ENCODE data around the gene TBL3.

The TBL3 gene

DNA sequence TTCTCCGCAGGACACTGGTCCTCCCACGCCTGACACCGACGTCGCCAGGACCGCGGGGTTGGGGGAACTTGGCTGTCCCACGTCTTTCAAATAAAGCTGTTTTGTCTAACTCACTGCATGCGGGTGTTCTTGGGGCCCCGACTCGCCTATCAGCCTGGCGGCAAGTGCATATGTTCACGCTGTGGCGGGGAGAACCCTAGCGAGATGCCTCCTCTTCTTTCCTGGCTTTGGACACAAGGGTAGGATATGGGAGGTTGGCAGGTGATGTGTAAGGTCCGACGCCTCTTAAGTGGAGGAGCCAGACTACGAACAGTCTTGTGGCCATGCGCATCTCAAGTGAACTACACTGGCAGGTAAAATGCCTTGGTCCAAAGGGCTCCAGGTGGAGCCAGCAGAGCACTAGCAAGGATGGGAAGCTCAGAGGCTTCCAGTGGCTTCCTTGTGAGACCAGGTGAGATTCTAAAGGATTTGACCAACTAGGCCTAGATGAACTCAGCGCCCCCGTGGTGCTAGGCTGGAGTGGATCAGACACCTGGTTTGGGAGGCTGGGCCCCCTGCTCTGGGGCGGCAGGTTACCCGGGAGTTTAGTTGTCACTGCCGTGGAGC is 6.4 kb upstream of the TBL3 start:
- DNase-seq, result no peak

DNA sequence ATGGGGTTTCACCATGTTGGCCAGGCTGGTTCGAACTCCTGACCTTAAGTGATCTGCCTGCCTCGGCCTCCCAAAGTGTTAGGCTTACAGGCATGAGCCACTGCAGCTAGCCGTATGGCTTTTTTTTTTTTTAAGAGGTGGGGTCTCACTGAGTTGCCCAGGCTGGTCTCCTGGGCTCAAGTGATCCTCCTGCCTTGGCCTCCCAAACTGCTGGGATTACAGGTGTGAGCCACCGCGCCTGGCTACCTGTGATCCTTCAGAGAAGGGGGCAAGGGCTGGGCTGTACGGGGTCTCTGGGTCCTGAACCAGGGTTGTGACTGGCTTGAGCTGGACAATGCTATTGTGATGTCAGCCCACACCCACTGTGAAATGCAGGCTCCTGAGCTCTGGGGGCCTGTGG is 5.4 kb upstream of the TBL3 start, which contains the start of gene RNF151:
TSS of gene RNF151 (plus strand) at position 397 of the 400 bp plus-strand sequence. CDS start 26 bp downstream, outside the sequence.
- no peak for DNase-seq

DNA sequence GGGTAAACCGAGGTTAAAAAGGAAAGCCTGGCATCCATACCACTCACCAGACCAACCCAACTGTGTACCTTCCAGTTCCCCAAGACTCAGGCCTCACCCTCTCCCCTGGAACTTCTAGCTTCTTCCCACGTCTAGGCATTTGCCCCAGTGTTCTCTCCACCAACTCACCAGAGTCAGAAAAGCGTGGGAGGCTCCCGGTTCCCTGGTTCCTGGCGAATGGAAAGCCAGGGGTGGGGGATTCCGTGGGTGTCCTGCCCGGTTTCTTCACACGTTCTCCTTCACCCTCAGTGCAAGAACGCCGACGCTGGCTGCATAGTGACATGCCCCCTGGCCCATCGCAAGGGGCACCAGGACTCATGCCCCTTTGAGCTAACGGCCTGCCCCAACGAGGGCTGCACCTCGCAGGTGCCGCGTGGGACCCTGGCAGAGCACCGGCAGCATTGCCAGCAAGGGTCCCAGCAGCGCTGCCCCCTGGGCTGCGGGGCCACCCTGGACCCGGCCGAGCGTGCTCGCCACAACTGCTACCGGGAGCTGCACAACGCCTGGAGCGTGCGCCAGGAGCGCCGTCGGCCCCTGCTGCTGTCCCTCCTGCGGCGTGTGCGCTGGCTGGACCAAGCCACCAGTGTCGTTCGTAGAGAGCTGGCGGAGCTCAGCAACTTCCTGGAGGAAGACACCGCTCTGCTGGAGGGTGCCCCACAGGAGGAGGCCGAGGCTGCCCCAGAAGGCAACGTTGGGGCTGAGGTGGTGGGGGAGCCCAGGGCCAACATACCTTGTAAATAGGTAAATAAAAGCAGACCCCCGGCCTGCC is 3.5 kb upstream of the TBL3 start:
- no peak for DNase-seq

DNA sequence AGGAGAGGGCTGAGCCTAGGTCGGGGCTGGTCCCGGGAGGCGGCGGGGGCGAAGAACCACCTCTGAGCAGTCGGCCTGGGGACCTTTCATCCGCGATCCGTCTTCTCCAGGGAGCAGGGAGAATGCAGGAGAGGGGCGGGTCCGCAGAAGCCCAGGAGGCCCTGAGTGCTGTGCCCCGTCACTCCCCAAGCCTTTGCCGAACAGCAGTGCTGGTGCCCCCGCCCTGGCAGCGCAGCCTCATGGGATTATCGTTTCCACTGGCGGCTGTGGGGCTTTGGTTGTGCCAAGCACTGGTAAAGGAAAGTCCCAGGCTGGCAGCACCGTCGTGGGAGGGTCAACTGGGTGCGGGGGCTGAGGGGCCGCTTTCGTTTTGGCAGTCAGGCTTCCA is 631 bp downstream of the TBL3 start:
- DNase-seq, result no peak

DNA sequence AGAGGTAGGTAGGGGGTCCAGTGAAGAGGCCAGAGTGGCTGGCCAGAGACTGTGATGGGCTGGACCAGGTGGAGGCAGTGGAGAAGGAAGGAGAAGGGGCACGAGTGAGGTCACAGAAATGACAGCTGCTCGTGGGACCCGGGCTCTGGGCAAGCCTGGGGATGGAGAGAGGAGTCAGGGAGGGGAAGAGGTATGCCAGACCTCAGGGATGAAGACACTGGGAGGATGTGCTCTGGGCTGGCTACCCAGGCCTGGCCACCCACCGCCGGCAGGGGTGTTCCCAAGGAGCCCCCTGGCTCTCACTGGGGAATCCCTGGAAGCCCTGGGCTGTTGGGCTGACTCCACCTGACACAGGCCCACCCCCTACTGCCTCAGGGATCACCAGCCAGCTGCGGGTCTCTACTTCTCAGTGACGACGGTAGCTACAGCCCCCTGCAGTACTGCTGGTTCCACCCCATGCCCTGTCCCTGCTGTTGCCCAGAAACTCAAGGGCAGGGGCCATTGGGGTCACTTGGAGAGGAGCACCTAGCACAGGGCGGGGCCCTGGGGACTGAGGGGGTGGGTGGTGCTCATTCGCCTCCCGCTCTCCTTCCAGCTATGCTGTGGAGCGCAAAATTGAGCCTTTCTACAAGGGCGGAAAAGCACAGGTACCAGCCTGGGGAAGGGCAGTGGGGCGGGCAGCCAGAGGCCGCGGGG is 1.8 kb downstream of the TBL3 start:
- DNase-seq, result no peak

DNA sequence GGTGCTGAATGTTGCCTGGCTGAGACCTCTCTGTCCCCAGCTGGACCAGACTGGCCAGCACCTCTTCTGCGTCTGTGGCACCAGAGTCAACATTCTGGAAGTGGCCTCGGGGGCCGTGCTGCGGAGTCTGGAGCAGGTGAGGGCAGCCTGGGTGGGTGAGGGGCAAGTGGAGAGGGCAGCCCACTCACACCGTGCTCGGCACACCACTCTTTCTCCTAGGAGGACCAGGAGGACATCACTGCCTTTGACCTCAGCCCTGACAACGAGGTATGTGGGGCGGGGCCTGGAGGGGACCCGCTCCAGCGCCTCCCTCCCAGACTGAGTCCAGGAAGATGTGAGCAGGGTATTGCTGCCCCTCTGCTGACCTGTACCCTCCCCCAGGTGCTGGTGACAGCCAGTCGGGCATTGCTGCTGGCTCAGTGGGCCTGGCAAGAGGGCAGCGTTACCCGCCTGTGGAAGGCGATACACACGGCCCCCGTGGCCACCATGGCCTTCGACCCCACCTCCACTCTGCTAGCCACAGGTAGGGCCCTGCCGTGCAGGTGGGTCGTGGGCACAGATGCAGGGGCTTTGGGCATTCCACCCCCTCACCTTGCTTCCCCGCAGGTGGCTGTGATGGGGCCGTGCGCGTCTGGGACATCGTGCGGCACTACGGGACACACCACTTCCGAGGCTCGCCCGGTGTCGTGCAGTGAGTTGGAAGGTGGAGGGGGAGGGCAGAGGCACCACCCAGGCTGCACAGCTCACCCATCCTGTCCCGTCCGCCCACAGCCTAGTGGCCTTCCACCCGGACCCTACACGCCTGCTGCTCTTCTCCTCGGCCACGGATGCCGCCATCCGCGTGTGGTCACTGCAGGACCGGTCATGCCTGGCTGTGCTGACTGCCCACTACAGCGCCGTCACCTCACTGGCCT is 2.6 kb downstream of the TBL3 start:
- DNase-seq, result no peak

DNA sequence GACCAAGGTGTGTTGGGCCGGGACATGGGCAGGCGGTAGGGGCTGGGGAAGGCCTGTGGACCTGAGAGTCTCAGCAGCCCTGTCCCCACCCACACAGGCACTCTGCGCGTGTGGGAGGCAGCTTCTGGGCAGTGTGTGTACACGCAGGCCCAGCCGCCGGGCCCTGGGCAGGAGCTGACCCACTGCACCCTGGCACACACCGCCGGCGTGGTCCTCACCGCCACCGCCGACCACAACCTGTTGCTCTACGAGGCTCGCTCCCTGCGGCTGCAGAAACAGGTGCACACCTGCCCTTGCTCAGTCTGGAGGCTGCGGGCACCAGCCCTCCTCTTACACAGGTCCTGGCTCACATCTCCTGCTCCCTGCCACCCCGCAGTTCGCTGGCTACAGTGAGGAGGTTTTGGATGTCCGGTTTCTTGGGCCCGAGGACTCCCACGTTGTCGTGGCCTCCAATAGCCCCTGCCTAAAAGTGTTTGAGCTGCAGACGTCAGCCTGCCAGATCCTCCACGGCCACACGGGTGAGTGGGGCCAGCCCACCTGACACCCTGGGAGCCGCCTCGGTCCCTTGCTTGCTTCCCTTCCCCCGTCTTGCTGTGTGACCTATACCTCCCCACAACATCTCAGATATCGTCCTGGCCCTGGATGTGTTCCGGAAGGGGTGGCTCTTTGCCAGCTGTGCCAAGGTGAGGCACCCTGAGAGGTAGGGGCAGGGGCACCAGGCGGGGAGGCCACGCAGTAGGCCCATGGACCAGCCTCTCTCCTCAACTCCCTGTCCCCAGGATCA is 3.8 kb downstream of the TBL3 start:
- no peak for DNase-seq

DNA sequence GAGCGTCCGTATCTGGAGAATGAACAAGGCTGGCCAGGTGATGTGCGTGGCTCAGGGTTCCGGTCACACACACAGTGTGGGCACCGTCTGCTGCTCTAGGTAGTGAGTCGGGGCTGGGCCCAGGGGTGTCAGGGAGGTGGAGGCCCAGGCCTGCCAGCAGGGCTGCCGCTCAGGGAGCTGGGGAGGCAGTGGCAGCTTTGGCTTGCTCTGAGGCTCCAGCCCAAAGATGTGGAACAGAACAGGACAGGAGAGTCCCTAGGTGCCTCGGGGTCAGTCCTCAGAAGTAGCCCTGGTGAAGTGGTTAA is 4.3 kb downstream of the TBL3 start:
- DNase-seq, result no peak

DNA sequence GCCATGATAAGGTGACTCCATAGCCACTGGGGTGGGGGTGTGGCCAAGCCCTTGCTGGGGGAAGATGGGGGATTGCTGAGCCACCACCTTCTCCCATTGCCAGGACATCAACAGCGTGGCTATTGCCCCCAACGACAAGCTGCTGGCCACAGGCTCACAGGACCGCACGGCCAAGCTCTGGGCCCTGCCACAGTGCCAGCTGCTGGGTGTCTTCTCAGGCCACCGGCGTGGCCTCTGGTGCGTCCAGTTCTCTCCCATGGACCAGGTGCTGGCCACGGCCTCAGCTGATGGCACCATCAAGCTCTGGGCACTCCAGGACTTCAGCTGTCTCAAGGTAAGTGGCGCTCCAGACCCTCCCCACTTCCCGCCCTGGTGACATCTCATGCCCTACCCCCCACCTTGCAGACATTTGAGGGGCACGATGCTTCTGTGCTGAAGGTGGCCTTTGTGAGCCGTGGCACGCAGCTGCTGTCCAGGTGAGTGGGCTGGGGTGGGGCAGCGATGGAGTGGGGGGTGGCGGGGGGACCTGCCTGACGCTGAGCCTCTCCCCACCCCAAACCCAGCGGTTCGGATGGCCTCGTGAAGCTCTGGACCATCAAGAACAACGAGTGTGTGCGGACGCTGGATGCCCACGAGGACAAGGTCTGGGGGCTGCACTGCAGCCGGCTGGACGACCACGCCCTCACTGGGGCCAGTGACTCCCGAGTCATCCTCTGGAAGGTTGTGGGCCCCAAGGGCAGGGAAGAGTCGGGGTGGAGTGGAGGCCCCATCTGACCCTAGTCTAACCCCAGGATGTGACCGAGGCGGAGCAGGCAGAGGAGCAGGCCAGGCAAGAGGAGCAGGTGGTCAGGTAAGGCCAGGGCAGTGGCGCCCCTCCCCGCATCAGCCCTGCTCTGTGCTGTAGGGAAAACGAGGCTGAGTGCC is 5.4 kb downstream of the TBL3 start:
- DNase-seq, result no peak

DNA sequence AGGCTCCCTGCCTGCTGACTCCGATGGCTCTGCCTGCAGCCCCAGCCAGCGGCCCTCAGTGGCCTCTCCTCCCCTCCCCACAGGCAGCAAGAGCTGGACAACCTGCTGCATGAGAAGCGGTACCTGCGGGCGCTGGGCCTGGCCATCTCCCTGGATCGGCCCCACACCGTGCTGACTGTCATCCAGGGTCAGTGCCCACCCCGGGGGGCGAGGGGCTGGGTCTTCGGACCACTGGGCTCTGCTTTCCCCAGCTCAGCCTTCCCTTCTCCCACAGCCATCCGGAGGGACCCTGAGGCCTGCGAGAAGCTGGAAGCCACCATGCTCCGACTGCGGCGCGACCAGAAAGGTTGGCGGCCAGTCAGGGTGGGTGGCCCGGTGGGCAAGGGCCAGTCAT is 6.0 kb downstream of the TBL3 start:
- DNase-seq, result no peak

DNA sequence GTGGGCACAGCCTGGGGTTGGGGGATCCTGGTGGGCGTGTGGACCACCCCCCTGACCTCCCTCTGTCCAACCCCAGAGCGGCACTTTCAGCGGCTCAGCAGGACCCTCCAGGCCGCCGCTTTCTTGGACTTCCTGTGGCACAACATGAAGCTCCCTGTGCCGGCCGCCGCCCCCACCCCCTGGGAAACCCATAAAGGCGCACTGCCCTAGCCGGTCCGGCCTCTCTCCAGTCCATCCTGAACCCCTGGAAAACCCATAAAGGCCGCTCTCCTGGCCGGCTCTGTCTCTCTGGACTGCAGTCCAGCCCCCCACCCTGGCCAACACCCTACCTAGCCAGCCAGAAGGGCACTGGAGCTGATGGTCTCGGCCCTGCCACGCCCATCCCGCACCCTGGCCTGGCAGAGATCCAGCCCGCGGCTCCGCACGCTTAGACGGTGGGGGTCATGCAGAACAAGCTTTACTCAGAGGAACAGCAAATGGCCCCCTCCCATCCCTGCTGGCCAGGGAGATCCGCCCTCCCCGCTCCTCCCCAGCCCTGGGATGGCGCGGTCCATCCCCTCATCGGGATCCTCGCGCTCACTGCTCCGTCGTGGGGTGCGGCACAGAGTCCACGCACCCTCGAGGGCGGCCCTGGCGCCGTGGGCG is 6.7 kb downstream of the TBL3 start:
- no peak for DNase-seq

DNA sequence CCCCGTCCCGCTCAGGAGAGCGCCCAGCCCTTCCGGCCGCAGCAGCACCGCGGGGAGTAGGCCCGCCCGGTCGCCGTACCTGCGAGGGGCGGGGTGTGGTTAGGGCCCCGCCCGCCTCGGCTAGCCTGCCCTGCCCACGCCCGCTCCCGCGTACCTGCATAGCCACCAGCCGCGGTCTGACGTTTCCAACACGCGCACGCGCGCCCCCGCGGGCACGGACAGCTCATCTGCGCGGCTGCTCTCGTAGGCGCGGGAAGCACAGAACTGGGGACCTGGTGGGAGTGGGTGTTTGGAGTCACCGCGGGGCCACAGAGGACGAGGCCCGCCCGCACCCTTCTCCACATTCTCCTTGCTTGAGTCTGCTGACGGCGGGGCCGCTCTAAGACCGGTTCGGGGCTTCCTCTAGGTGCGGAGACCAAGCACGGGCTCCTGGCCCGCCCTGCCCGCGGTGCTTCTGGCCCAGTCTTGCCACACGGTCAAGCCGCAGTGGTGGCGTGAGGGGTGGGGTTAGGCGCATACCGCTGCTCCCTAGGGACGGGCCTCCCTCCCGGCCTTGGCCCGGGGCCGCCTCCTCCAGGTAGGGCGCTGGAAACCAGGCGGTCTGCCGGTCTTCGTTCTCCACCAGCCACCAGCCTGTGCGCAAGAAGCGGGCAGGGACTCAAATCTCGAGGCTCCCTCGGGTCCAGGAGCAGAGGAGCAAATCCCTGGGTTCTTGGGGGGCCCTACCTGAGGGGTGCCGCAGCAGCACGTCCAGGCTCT is 7.6 kb downstream of the TBL3 start:
- DNase-seq, result no peak

DNA sequence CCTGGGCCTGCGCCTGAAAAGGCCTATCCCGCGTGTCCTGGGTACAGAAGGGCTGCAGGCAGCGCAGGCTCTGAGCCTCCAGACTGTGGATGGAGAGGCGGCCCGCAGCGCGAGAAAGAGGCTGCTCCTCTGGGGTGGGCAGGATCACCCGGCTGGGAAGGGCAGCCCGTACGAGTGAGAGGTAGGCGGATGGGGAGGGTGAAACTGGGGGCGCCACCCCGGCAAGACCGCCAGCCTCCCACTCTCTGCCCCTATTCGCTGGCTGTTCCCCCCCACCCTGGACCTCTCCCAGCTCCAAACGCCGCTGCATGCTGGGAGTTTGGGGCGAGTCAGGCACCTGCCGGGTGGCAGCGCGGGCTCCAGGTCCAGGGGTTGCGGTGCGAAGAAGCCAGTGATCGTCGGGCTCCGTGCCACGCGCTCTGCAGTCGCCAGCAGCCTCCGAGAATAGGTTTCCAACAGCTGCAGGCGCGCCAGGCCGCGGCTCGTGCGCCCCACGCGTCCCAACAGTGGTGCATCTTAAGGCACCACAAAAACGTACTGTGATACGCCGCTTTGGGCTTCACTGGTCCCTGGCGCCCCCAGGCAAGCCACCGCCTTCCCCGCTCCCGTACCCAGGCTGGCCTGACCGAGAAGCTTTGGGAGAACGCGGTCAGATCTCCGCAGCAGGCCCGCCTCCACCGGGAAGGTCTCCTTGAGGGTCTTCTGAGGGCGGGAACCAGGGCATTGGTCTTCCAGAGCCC is 8.3 kb downstream of the TBL3 start:
- peak; percentile 55 for DNase-seq

DNA sequence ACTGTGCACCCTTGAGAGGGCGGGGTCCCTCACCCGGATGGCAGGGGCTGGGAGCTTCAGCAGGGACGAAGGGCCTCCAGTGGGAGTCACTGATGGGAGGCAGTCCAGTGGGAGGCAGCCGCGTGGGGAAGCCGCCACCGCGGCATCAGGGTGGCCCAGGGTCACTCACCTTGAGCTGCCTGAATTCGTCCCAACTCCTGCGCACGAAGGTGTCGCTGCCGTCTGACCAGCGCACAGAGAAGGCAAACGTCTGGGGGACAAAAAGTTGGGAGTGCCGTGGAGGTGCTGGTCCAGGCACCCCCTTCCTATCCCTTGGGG is 8.9 kb downstream of the TBL3 start:
- DNase-seq, result no peak

DNA sequence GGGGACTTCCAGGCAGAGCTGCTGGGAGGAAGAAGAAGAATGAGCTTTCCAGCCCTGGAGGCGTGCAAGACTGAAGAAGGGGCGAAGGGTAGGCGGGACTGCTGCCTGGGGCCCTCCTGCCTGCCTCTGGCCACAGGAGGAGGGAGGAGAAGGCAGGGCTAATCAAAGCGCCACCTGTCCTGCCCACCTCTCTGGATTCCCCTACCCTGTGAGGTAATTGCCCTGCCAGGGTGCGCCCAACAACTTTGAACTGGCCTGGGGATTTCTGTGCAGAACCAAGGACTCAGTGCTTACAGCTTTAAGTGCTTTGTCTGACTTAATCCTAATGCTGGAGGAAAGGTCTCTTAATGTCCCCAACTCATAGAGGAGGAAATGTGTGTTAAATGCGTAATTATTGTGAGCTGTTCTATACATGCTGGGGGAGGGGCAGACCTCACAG is 9.6 kb downstream of the TBL3 start, which contains the start of gene NOXO1:
TSS of gene NOXO1 (minus strand) at position 72 of the 439 bp plus-strand sequence. CDS start 290 bp downstream, outside the sequence.
- no peak for DNase-seq

DNA sequence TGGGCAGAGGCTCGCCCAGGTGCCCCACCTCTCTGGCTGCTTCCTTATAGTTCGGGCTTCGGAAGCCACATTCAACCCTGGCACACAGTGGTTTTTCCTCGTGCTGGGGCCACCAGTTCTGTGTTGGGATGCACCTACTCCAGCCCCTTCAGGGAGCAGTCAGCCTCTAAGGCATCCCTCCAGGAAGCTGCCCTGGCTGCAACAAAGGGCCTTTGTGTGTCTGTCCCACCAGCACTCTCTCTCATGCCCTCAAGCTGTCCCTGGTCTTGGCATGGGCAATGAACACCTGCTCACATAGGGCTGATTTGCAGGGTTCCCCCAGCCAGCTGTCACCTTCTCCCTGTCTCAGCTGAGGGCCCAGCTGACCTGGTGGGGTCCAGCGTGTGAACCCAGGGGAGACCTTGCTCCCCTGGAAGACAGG is 10.2 kb downstream of the TBL3 start:
- peak; percentile 56 for DNase-seq

DNA sequence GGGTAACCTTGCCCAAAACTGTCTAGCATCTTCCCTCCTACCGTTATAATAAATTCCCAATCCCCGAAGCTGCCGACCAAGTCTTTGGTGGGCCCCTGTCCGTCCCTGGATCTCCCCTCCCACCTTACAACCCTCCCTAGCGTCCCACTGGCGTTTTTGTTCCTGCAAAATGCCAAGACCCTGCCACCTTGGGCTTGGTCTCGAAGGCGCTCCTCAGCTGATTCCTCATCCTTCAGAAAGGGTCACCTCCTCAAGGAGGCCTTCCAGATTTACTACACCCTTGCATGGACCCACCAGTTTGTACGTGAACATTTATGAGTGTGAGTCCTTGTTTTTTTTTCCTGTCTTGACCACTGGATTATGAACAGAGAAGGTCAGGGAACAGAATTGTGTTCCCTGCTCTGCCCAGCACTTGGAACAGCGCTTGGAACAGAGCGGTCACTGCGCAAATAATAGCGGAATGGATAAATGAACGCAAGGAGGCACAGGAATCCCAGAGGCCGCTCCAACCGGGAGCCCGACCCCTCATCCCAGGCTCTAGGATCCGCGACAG is 11.2 kb downstream of the TBL3 start:
- DNase-seq, result no peak

DNA sequence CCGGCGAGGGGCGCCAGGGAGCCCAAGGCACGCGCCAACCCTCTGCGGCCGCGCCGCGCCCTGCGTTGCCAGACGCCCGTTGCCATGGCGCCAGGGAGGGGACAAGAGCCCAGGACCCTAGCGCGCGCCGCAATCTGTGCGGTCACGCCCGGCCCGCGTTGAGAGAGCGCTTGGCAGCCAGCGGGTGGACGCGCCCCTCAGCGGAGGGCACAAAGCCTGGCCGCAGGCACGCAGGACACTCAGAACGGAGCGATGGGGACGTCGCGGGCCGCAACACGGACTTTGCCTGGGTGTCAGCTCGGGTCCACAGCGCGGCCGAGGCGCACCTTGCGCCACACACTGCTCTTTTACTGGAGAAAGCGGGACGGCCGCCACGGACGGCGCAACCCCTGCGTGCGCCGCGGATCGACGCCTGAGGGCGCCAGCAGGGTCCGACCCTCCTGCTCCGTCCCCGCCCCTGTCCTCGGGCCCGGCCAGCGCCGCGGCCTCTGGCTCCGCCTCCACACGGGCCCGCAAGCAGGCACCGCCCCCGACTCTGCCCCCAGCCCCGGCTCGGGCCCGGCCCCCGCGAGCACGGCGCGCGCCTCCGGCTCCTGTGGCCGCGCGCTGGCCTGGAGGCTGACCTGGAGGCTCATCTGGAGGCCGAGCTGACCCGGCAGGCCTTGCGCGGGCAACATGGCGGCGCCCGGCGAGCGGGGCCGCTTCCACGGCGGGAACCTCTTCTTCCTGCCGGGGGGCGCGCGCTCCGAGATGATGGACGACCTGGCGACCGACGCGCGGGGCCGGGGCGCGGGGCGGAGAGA is 11.9 kb downstream of the TBL3 start, which contains the start of gene GFER:
TSS of gene GFER (plus strand) at position 650 of the 803 bp plus-strand sequence. CDS start at position 676, 26 bp downstream.
- peak; percentile 95 for DNase-seq

Measured in femur (tissue), 1 donor.